ENCODE data around the gene FBXW8.

Gene FBXW8

GRCh38 chr12:116891019-116891418, 19.7 kb upstream of the FBXW8 start:
- no peak for TF ChIP-seq POLR2AphosphoS5 (IDR thresholded peaks at IDR 0.05; ENCODE audit: low read depth, low read length)
- no peak for TF ChIP-seq TAF1 (IDR thresholded peaks at IDR 0.05; ENCODE audit: borderline replicate concordance, insufficient read depth, low read length)
- no peak for TF ChIP-seq SIN3A (IDR thresholded peaks at IDR 0.05; ENCODE audit: borderline replicate concordance, insufficient read depth, low read length)
- TF ChIP-seq FOXP2 (optimal IDR thresholded peaks at IDR 0.05; ENCODE audit: borderline replicate concordance, extremely low read depth, extremely low read length, insufficient read depth) = no peak
- TF ChIP-seq REST (IDR thresholded peaks at IDR 0.05; ENCODE audit: insufficient read depth in 1 of 2, low read depth in 2 of 2, low read length in 2 of 2) = no peak

DNA sequence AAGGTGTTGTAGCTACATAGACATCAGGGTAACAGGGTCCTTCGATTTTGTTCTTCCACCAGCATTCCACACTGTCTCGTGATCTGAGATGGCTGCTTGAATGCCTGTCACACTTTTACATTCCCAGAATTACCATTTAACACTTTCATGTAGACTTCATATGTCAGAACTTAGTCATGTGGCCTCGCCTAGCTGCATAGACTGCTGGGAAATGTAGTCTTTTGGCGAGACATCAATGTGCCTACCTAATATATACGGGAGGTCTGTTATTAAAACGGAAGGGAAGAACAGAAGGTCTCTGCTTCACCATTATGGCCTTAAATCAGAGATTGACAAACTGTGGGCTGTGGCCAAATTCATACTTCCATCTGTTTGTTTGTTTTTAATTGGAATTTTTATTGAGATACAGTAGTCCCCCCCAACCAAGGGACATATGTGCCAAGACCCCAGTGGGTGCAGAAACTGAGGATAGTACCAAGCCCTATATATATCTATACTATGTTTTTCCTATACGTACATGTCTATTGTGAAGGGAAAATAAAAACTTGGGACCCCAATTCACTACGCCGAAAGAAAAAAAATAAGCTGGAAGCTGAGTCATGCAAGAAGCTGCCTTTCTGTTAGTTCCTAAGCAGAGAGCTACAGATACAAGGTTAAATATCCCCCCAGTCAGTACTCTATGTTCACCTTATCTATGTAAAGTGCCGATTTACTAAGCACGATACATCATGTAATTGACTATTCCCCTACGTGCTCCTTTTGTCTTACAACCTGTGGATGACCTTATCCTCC, 18.2 kb upstream of the FBXW8 start:
- TF ChIP-seq SIN3A (IDR thresholded peaks at IDR 0.05; ENCODE audit: borderline replicate concordance, insufficient read depth, low read length) (no peak), FOXP2 (optimal IDR thresholded peaks at IDR 0.05; ENCODE audit: borderline replicate concordance, extremely low read depth, extremely low read length, insufficient read depth) (no peak), POLR2AphosphoS5 (IDR thresholded peaks at IDR 0.05; ENCODE audit: low read depth, low read length) (no peak), TAF1 (IDR thresholded peaks at IDR 0.05; ENCODE audit: borderline replicate concordance, insufficient read depth, low read length) (no peak), REST (IDR thresholded peaks at IDR 0.05; ENCODE audit: insufficient read depth in 1 of 2, low read depth in 2 of 2, low read length in 2 of 2) (no peak)

DNA sequence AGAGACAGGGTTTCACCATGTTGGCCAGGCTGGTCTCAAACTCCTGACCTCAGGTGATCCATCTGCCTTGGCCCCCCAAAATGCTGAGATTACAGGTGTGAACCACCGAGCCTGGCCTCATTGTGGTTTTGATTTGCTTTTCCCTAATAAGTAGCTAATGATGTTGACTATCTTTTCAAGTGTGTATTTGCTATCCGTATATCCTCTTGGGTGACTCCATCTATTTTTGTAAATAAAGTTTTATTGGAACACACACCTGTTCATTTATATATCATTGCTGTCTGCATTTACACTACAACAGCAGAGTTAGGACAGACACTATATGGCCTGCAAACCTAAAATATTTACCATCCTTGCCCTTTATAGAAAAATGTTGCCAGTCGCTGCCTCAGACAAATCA, 15.8 kb upstream of the FBXW8 start:
- TF ChIP-seq TAF1 (IDR thresholded peaks at IDR 0.05; ENCODE audit: borderline replicate concordance, insufficient read depth, low read length) = no peak
- TF ChIP-seq FOXP2 (optimal IDR thresholded peaks at IDR 0.05; ENCODE audit: borderline replicate concordance, extremely low read depth, extremely low read length, insufficient read depth) = no peak
- TF ChIP-seq REST (IDR thresholded peaks at IDR 0.05; ENCODE audit: insufficient read depth in 1 of 2, low read depth in 2 of 2, low read length in 2 of 2) = no peak
- TF ChIP-seq SIN3A (IDR thresholded peaks at IDR 0.05; ENCODE audit: borderline replicate concordance, insufficient read depth, low read length) = no peak
- no peak for TF ChIP-seq POLR2AphosphoS5 (IDR thresholded peaks at IDR 0.05; ENCODE audit: low read depth, low read length)

GRCh38 chr12:116896411-116896924, 14.3 kb upstream of the FBXW8 start:
- TF ChIP-seq POLR2AphosphoS5 (IDR thresholded peaks at IDR 0.05; ENCODE audit: low read depth, low read length) (no peak), FOXP2 (optimal IDR thresholded peaks at IDR 0.05; ENCODE audit: borderline replicate concordance, extremely low read depth, extremely low read length, insufficient read depth) (no peak), TAF1 (IDR thresholded peaks at IDR 0.05; ENCODE audit: borderline replicate concordance, insufficient read depth, low read length) (no peak), REST (IDR thresholded peaks at IDR 0.05; ENCODE audit: insufficient read depth in 1 of 2, low read depth in 2 of 2, low read length in 2 of 2) (no peak), SIN3A (IDR thresholded peaks at IDR 0.05; ENCODE audit: borderline replicate concordance, insufficient read depth, low read length) (no peak)
